ENCODE data around the gene PARP4. TPM values are rescaled to one million over a fixed set of nuclear protein-coding genes. Genes with fewer than 3 reads are reported as not detected.

PARP4 gene
- total and polyA plus RNA-seq, 2 of the 13 experiments (the other 11 are each of a cell fraction or from before 2014, with no cell fraction given), result 40.5 to 42.6 TPM

DNA sequence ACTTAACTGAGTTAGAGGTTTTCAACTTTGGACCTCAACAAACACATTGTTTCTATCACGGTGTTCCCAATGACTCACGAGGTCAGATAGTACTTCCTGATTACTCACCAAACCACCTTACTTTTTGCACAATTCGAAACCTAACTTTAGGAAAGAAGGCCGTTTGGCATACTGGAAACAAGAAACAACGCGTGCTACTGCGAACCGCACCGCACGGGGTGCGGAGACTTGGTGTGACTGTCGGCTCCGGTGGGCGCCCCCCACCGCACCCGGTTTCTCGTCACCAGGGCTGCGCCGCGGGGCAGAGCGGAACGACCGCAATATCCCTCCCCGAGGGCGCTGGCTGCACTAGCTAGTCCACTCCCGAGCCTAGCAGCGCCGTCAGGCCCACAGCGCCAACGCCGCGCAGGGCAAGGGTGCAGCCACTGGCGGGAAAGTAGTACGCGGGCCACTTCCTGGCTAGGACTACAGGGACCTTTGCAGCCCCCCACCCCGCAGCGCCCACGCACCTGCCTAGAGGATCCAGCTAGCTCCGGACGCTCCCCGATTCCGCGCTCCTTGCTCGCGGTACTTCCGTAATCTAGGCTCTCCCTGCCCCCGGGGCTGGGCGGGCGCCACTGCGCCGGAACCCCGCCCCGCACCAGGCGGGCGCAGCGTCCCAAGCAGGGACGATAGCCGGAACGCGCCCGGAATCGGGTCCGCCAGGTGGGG, at the start of gene PARP4 (continued):
- peak; percentile 15; the same call in 1 of the 2 replicates for TF ChIP-seq MNT (IDR thresholded peaks at IDR 0.05)
- TF ChIP-seq ZNF124 (CRISPR knock-in tag; IDR thresholded peaks at IDR 0.05), result peak; percentile 51; the same call in 1 of the 2 replicates
- TF ChIP-seq AHR (CRISPR knock-in tag; IDR thresholded peaks at IDR 0.05), result 0 out of 2 replicates have a peak, but pooled peaks have one; percentile 15
- TF ChIP-seq PRDM15 (CRISPR knock-in tag; IDR thresholded peaks at IDR 0.05), result peak; percentile 78
- TF ChIP-seq GZF1 (CRISPR knock-in tag; IDR thresholded peaks at IDR 0.05), result 0 out of 2 replicates have a peak, but pooled peaks have one; percentile 29
- TF ChIP-seq FOXO1 (CRISPR knock-in tag; IDR thresholded peaks at IDR 0.05), result 0 out of 2 replicates have a peak, but pooled peaks have one; percentile 35
- peak; percentile 80 for TF ChIP-seq SALL1 (CRISPR knock-in tag; IDR thresholded peaks at IDR 0.05)
- TF ChIP-seq GFI1 (CRISPR knock-in tag; IDR thresholded peaks at IDR 0.05; ENCODE audit: borderline replicate concordance), result peak; percentile 69; the same call in 1 of the 2 replicates
- 0 out of 2 replicates have a peak, but pooled peaks have one; percentile 30 for TF ChIP-seq BRCA1 (CRISPR knock-in tag; IDR thresholded peaks at IDR 0.05)
- peak; percentile 39 to 41; a peak in 1 of 4 replicates for TF ChIP-seq EP300 (IDR thresholded peaks at IDR 0.05; ENCODE audit: low read depth in 2 of 2, low read length in 2 of 2)
- TF ChIP-seq EP300 (CRISPR knock-in tag; IDR thresholded peaks at IDR 0.05; ENCODE audit: borderline replicate concordance), result no peak
- peak; percentile 36; the same call in 1 of the 2 replicates for TF ChIP-seq CTCF (CRISPR knock-in tag; IDR thresholded peaks at IDR 0.05)
- TF ChIP-seq ZNF20 (CRISPR knock-in tag; IDR thresholded peaks at IDR 0.05), result peak; percentile 72; the same call in 1 of the 2 replicates
- TF ChIP-seq SIN3A (IDR thresholded peaks at IDR 0.05; ENCODE audit: borderline replicate concordance, low read depth, low read length), result peak; percentile 50; the same call in 1 of the 2 replicates
- no peak for TF ChIP-seq TCF7 (IDR thresholded peaks at IDR 0.05; ENCODE audit: low read depth)
- TF ChIP-seq, protein P1, sequence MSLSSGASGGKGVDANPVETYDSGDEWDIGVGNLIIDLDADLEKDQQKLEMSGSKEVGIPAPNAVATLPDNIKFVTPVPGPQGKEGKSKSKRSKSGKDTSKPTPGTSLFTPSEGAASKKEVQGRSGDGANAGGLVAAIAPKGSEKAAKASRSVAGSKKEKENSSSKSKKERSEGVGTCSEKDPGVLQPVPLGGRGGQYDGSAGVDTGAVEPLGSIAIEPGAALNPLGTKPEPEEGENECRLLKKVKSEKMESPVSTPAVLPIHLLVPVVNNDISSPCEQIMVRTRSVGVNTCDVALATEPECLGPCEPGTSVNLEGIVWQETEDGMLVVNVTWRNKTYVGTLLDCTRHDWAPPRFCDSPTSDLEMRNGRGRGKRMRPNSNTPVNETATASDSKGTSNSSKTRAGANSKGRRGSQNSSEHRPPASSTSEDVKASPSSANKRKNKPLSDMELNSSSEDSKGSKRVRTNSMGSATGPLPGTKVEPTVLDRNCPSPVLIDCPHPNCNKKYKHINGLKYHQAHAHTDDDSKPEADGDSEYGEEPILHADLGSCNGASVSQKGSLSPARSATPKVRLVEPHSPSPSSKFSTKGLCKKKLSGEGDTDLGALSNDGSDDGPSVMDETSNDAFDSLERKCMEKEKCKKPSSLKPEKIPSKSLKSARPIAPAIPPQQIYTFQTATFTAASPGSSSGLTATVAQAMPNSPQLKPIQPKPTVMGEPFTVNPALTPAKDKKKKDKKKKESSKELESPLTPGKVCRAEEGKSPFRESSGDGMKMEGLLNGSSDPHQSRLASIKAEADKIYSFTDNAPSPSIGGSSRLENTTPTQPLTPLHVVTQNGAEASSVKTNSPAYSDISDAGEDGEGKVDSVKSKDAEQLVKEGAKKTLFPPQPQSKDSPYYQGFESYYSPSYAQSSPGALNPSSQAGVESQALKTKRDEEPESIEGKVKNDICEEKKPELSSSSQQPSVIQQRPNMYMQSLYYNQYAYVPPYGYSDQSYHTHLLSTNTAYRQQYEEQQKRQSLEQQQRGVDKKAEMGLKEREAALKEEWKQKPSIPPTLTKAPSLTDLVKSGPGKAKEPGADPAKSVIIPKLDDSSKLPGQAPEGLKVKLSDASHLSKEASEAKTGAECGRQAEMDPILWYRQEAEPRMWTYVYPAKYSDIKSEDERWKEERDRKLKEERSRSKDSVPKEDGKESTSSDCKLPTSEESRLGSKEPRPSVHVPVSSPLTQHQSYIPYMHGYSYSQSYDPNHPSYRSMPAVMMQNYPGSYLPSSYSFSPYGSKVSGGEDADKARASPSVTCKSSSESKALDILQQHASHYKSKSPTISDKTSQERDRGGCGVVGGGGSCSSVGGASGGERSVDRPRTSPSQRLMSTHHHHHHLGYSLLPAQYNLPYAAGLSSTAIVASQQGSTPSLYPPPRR (CRISPR knock-in tag; IDR thresholded peaks at IDR 0.05; ENCODE audit: borderline replicate concordance), result no peak; the same call in 1 of the 2 replicates
- peak; percentile 97 for TF ChIP-seq NAIF1 (CRISPR knock-in tag; IDR thresholded peaks at IDR 0.05; ENCODE audit: borderline replicate concordance)
